Osteocyte (in vitro differentiated cells): ENCODE data around the gene SERBP1. TPM values are rescaled to one million over a fixed set of nuclear protein-coding genes. Genes with fewer than 3 reads are reported as not detected.

Experiments used
- DNase-seq: peaks from one replicate; pipeline ENCODE4 v3.0.0; 2021; ENCODE audit warnings: mixed read lengths; ENCODE audit not compliant: unreplicated experiment; ENCODE audit errors: extremely low spot score
- H3K27ac Mint-ChIP-seq: one replicate; pipeline ENCODE4 v1.8.0; 2021; ENCODE audit warnings: mild to moderate bottlenecking, mixed read lengths; ENCODE audit not compliant: unreplicated experiment
- H3K27me3 Mint-ChIP-seq: one replicate; pipeline ENCODE4 v1.8.0; 2021; ENCODE audit warnings: mixed read lengths; ENCODE audit not compliant: unreplicated experiment
- H3K36me3 Mint-ChIP-seq: one replicate; pipeline ENCODE4 v1.8.0; 2021; ENCODE audit warnings: mixed read lengths; ENCODE audit not compliant: unreplicated experiment
- H3K4me1 Mint-ChIP-seq: one replicate; pipeline ENCODE4 v1.8.0; 2021; ENCODE audit warnings: mixed read lengths; ENCODE audit not compliant: unreplicated experiment
- H3K4me3 Mint-ChIP-seq: one replicate; pipeline ENCODE4 v1.8.0; 2021; ENCODE audit warnings: mild to moderate bottlenecking, moderate library complexity, mixed read lengths; ENCODE audit not compliant: unreplicated experiment
- H3K9me3 Mint-ChIP-seq: one replicate; pipeline ENCODE4 v1.8.0; 2021; ENCODE audit warnings: mixed read lengths; ENCODE audit not compliant: unreplicated experiment
- CTCF ChIP-seq: fragments of 200-600 bp; sonication (generic); IDR thresholded peaks from 2 replicates; pipeline ENCODE4 v1.5.0; 2021; ENCODE audit warnings: antibody characterized with exemption, mild to moderate bottlenecking, moderate library complexity
- total RNA-seq: library from RNA; stranded (reverse); gene quantifications from 2 replicates; pipeline ENCODE4 v1.2.1, GENCODE V29; 2021

The SERBP1 gene
- total RNA-seq, 1 donor from 2014 or later: 182 TPM

GRCh38 chr1:67431156-67431765 lies 1.1 kb upstream of the SERBP1 start:
- Mint-ChIP-seq H3K4me3 (peak overlapping the region; percentile 87), H3K9me3 (no peaks in the 10 kb centered on the region), H3K27ac (peak overlapping the region; percentile 98), H3K27me3 (no peaks in the 10 kb centered on the region), H3K36me3 (peaks cover 2% of the 10 kb centered on the region), H3K4me1 (peaks cover 48% of the 10 kb centered on the region)
- no peak for TF ChIP-seq CTCF
- no peak for DNase-seq

GRCh38 chr1:67429528-67430357 lies 459 bp downstream of the SERBP1 start:
- Mint-ChIP-seq H3K27ac (peak overlapping the region; percentile 98), H3K4me1 (peaks cover 54% of the 10 kb centered on the region), H3K36me3 (peaks cover 15% of the 10 kb centered on the region), H3K9me3 (no peaks in the 10 kb centered on the region), H3K4me3 (peak overlapping the region; percentile 87), H3K27me3 (no peaks in the 10 kb centered on the region)
- no peak for TF ChIP-seq CTCF
- DNase-seq: no peak

GRCh38 chr1:67429011-67429527 lies 1.1 kb downstream of the SERBP1 start:
- no peaks in the 10 kb centered on the region for H3K27me3 Mint-ChIP-seq
- H3K4me3 Mint-ChIP-seq: peak overlapping the region; percentile 87
- DNase-seq: no peak
- peaks cover 47% of the 10 kb centered on the region for H3K4me1 Mint-ChIP-seq
- TF ChIP-seq CTCF: no peak
- H3K36me3 Mint-ChIP-seq: peaks cover 21% of the 10 kb centered on the region
- H3K9me3 Mint-ChIP-seq: no peaks in the 10 kb centered on the region
- peak overlapping the region; percentile 98 for H3K27ac Mint-ChIP-seq

GRCh38 chr1:67427947-67428346 lies 2.3 kb downstream of the SERBP1 start:
- H3K4me1 Mint-ChIP-seq: peaks cover 41% of the 10 kb centered on the region
- no peak for TF ChIP-seq CTCF
- no peaks in the 10 kb centered on the region for H3K27me3 Mint-ChIP-seq
- H3K36me3 Mint-ChIP-seq: peaks cover 29% of the 10 kb centered on the region
- no peaks in the 10 kb centered on the region for H3K9me3 Mint-ChIP-seq
- DNase-seq: no peak
- H3K4me3 Mint-ChIP-seq: peak overlapping the region; percentile 87
- H3K27ac Mint-ChIP-seq: no peak overlapping the region

- Mint-ChIP-seq H3K4me1 (peaks cover 41% of the 10 kb centered on the region), H3K9me3 (no peaks in the 10 kb centered on the region), H3K36me3 (peaks cover 32% of the 10 kb centered on the region), H3K4me3 (peak overlapping the region; percentile 87), H3K27me3 (no peaks in the 10 kb centered on the region), H3K27ac (no peak overlapping the region)
- no peak for DNase-seq
- no peak for TF ChIP-seq CTCF
These were observed 2.7 kb downstream of the SERBP1 start for GRCh38 chr1:67427465-67427864.
